ENCODE measurements around the gene ZFPM1.

Gene ZFPM1

DNA sequence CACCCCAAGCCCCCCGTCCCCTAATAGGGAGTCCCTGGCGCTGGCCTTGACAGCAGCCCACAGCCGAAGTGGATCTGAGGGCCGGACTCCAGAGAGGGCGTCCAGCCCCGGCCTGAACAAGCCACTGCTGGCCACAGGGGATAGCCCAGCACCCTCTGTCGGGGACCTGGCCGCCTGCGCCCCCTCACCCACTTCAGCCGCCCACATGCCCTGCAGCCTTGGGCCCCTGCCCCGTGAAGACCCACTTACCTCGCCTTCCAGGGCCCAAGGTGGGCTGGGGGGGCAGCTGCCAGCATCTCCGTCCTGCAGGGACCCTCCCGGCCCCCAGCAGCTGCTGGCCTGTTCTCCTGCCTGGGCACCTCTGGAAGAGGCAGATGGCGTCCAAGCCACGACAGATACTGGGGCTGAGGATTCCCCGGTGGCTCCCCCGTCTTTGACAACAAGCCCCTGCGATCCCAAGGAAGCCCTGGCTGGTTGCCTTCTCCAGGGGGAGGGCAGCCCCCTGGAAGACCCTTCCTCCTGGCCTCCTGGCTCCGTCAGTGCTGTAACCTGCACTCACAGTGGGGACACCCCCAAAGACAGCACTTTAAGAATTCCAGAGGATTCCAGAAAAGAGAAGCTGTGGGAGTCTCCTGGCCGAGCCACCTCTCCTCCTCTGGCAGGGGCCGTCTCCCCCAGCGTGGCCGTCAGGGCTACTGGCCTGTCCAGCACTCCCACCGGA is 19.3 kb upstream of the ZFPM1 start:
- no peak for DNase-seq (ENCODE audit: low spot score)

DNA sequence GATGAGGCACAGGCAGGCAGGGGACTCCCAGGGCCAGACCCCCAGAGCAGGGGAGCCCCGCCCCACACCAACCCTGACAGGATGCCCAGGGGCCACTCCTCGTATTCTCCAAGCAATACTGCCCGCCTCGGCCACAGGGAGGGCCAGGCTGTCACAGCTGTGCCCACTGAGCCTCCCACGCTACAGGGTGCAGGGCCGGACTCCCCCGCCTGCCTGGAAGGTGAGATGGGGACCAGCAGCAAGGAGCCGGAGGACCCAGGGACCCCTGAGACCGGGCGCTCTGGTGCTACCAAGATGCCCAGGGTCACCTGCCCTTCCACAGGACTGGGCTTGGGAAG is 18.8 kb upstream of the ZFPM1 start:
- no peak for DNase-seq (ENCODE audit: low spot score)

DNA sequence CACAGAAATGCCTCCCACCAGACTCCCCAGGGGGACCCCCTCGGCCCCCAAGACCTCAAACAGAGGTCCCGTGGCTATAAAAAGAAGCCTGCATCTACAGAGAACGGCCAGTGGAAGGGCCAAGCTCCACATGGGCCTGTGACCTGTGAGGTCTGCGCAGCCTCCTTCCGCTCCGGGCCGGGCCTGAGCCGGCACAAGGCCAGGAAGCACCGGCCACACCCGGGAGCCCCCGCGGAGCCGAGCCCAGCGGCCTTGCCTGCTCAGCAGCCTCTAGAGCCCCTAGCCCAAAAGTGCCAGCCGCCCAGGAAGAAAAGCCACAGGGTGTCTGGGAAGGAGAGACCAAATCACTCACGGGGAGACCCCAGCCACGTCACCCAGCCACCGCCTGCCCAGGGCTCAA is 18.3 kb upstream of the ZFPM1 start:
- DNase-seq (ENCODE audit: low spot score), result no peak

DNA sequence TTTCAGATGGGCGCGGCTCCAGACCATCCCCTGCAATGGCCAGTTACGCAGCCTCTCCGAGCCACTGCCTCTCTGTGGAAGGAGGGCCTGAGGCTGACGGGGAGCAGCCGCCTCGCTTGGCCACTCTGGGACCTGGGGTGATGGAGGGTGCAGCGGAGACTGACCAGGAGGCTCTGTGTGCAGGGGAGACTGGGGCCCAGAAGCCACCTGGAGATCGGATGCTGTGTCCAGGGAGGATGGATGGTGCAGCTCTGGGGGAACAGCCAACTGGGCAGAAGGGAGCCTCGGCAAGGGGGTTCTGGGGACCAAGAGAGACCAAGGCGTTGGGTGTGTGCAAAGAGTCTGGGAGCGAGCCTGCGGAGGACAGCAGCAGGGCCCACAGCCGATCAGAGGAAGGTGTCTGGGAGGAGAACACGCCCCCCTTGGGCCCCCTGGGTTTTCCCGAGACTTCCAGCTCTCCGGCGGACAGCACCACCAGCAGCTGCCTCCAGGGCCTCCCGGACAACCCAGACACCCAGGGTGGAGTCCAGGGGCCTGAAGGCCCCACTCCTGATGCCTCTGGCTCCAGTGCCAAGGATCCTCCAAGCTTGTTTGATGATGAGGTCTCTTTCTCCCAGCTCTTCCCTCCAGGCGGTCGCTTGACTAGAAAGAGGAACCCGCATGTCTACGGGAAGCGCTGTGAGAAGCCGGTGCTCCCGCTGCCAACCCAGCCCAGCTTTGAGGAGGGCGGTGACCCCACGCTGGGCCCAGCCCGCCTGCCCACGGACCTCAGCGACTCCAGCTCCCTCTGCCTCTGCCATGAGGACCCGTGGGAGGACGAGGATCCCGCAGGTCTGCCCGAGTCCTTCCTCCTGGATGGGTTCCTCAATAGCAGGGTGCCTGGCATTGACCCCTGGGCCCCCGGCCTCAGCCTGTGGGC is 17.4 kb upstream of the ZFPM1 start:
- no peak for DNase-seq (ENCODE audit: low spot score)

GRCh38 chr16:88436796-88437195 is 16.3 kb upstream of the ZFPM1 start:
- no peak for DNase-seq (ENCODE audit: low spot score)

DNA sequence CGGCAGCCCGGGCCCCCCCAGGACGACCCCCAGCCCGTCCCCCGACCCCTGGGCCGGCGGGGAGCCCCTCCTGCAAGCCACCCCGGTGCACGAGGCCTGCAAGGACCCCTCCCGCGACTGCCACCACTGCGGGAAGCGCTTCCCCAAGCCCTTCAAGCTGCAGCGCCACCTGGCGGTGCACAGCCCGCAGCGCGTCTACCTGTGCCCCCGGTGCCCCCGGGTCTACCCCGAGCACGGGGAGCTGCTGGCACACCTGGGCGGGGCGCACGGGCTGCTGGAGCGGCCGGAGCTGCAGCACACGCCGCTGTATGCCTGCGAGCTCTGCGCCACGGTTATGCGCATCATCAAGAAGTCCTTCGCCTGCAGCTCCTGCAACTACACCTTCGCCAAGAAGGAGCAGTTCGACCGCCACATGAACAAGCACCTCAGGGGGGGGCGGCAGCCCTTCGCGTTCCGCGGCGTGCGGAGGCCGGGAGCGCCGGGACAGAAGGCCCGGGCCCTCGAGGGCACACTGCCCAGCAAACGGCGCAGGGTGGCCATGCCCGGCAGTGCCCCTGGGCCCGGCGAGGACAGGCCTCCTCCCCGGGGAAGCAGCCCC is 15.6 kb upstream of the ZFPM1 start:
- DNase-seq (ENCODE audit: low spot score), result peak; percentile 75

DNA sequence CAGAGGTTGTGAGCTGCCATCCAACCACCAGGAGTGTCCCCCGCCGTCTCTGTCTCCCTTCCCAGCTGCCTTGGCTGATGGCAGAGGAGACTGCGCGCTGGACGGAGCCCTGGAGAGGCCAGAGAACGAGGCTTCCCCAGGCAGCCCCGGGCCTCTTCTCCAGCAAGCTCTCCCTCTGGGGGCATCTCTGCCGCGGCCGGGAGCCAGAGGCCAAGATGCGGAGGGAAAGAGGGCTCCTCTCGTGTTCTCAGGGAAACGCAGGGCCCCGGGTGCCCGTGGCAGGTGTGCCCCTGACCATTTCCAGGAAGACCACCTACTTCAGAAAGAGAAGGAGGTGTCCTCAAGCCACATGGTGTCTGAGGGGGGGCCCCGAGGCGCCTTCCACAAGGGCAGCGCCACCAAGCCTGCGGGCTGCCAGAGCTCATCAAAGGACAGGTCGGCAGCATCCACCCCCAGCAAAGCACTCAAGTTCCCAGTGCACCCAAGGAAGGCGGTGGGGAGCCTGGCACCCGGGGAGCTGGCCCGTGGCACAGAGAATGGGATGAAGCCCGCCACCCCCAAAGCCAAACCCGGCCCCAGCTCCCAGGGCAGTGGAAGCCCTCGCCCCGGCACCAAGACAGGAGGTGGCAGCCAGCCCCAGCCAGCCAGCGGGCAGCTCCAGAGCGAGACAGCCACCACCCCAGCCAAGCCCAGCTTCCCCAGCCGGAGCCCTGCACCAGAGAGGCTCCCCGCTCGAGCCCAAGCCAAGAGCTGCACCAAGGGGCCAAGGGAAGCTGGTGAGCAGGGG is 14.8 kb upstream of the ZFPM1 start:
- no peak for DNase-seq (ENCODE audit: low spot score)

GRCh38 chr16:88439016-88439415 is 14.1 kb upstream of the ZFPM1 start:
- DNase-seq (ENCODE audit: low spot score), result no peak

GRCh38 chr16:88439706-88440105 is 13.4 kb upstream of the ZFPM1 start:
- no peak for DNase-seq (ENCODE audit: low spot score)

DNA sequence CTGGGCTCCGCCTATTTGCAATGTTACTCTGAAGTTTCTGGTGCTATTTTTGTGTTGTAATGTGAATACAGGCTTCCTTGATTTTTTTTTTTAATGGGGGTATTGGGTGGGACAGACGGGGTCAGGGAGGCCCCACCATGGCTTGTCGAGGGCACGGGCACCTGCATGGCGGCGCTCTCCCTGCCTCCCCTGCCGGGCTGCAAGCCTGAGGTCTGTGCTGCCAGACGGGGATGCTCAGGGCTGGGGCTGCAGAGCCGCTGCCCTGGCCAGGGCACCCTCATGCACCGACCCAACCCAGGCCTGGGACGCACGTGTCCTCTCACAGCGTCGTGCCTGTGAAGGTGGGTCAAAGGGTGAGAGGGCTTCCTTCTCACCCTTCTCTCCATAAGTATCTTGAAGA is 13.0 kb upstream of the ZFPM1 start:
- DNase-seq (ENCODE audit: low spot score), result no peak

- no peak for DNase-seq (ENCODE audit: low spot score)
Observed at GRCh38 chr16:88440686-88441405, 12.2 kb upstream of the ZFPM1 start.

DNA sequence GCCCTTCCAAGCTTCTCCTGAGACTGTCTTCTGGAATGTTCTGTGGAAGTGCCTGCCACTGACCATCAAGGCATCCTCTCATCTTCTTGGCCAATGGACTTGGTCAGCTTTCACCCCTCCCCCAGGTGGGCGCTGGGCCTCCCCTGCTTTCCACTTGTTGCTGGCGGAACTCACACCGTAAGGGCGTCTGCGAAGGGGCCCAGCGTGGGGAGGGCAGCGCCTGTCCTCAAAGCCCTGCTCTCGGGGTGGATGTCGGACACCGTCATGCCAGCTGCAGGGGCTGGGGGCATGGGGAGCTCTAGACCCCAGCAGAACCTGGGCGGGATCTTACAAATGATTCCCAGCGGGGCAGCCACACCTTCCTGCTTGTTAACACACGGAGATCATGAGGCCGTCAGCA is 11.6 kb upstream of the ZFPM1 start:
- no peak for DNase-seq (ENCODE audit: low spot score)

GRCh38 chr16:88442383-88442726 is 10.7 kb upstream of the ZFPM1 start:
- no peak for DNase-seq (ENCODE audit: low spot score)

- DNase-seq (ENCODE audit: low spot score), result peak; percentile 94
Observed at GRCh38 chr16:88442727-88443576, 10.1 kb upstream of the ZFPM1 start.

GRCh38 chr16:88444826-88445582 is 8.1 kb upstream of the ZFPM1 start:
- DNase-seq (ENCODE audit: low spot score), result no peak

DNA sequence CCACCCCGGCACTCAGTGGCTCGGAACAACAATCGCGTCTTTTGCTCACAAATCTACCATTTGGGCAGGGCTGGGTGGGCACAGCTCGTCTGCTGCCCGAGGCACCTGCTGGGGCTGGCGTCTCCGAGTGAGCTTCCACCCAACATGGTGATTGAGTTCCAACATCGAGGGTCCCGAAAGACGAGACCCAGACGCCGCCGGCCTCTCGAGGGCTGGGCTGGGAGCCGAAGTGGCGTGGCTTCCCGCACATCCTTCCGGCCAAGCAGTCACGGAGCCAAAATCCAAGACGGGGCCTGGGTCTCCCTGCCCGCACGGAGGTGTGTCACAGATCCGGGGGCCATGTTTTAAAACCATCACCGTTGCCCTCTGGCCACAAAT is 7.5 kb upstream of the ZFPM1 start:
- no peak for DNase-seq (ENCODE audit: low spot score)

GRCh38 chr16:88446061-88446460 is 7.0 kb upstream of the ZFPM1 start:
- no peak for DNase-seq (ENCODE audit: low spot score)

DNA sequence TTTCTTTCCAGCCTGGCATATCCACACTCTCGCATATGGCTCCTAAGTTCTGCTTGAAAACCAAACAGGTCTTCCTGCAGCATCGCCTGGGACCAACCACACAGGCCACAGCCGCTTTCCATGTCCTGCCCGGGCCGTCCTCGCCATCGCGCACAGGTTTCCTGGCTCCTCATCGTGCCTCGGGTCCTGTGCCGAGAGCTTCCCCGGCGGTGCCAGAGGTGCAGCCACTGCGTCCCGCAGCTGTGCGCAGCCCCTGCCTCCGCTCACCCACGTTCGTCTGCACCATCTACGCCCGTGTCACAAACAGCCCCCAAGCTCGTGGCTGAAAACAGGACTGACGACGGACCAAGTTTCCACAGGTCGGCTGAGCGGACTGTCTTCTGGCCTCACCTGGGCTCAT is 6.3 kb upstream of the ZFPM1 start:
- DNase-seq (ENCODE audit: low spot score), result no peak

- DNase-seq (ENCODE audit: low spot score), result no peak
Observed at GRCh38 chr16:88447881-88448280, 5.2 kb upstream of the ZFPM1 start.
